Measurements from ENCODE around the gene MT1M.

DNA sequence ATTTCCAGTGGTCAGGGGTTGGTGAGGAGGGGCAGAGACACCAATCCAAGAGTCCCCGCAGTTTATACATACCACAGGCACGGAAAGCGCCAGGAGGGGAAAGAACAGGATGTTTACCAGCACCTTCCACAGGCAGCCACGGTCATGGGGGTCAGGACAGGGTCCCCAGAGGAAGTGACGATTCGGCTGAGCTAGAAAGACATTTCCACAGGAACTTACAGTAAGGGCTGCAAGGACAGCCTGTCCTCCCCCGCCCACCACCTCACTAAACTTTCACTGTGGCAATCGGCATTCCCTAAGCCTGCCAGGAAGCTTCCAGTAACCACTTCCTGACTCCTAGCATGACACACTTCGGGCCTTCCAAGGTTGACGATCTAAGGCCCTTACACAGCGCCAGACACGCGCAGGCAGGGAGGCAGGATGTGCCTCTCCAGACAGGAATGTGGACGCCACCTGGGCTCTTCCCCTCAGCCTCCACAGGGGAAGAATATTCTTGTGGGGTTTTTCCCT lies 25.3 kb upstream of the MT1M start:
- TF ChIP-seq CTCF (IDR thresholded peaks at IDR 0.05) (no peak), POLR2A (IDR thresholded peaks at IDR 0.05) (peak; percentile 64 to 88)
